Lower leg skin (tissue), 4 donors: ENCODE results near the gene SAMHD1. TPM values are rescaled to one million over a fixed set of nuclear protein-coding genes. Genes with fewer than 3 reads are reported as not detected.

ENCODE experiments used
- DNase-seq, 2 donors: peaks; one replicate each; pipeline ENCODE4 v3.0.0-alpha.2; 2019; ENCODE audit warnings: low spot score in 2 of 2
- H3K4me3 ChIP-seq: fragments of 200-600 bp; sonication (generic); 2 replicates; pipeline ENCODE4 v1.5.1; 2017; ENCODE audit warnings: mild to moderate bottlenecking, low read depth; ENCODE audit not compliant: poor library complexity, severe bottlenecking
- CTCF ChIP-seq, 3 donors: fragments of 450-650 bp; IDR thresholded peaks; one replicate each; pipeline ENCODE4 v1.5.1; 2016; ENCODE audit warnings: antibody characterized with exemption in 3 of 3, mild to moderate bottlenecking in 3 of 3, moderate library complexity in 2 of 3
- POLR2A ChIP-seq, 2 donors: fragments of 450-650 bp; IDR thresholded peaks; one replicate each; pipeline ENCODE4 v1.6.1; 2016 to 2017; ENCODE audit warnings: antibody characterized with exemption in 2 of 2, mild to moderate bottlenecking in 1 of 2, moderate library complexity in 1 of 2
- WGBS, 2 donors: methylation state at CpG; one replicate each; pipeline ENCODE4 v1.1.5; 2018; 5-methylcytosine and 5-hydroxymethylcytosine counted together
- intact Hi-C: fragments of 100-400 bp; cut with DNase I; formaldehyde crosslinking; loops from one replicate; pipeline ENCODE4 v1.15.0; 2023; ENCODE audit warnings: low total_unique reads
- total RNA-seq, 4 donors: library from RNA; depleted of rRNA; stranded (reverse); fragments of >200 nt; gene quantifications; one replicate each; pipeline ENCODE4 v1.1.0, GENCODE V29; 2016

The SAMHD1 gene
- total RNA-seq, 4 donors from 2014 or later = 29.4 to 109 (median 38.3) TPM

GRCh38 chr20:36860811-36861624 is 90.5 kb downstream of the SAMHD1 start:
- H3K4me3 ChIP-seq = no peak overlapping the region
- 70% methylated on average over 14 of the region's 14 CpGs for WGBS, 2 donors
- intact Hi-C loops = no loop called here
- DNase-seq = no peak
- no peak for TF ChIP-seq POLR2A (IDR thresholded peaks at IDR 0.05)

- intact Hi-C loops = no loop called here
- no peak overlapping the region for H3K4me3 ChIP-seq
- no peak for TF ChIP-seq CTCF (IDR thresholded peaks at IDR 0.05)
- no peak for TF ChIP-seq POLR2A (IDR thresholded peaks at IDR 0.05)
- WGBS, 2 donors = 58 to 69% methylated on average over 5 of the region's 5 CpGs
- no peak for DNase-seq
These were observed 91.2 kb downstream of the SAMHD1 start for GRCh38 chr20:36860339-36860738.

- intact Hi-C loops = no loop called here
- WGBS, 2 donors = 70 to 72% methylated on average over 6 of the region's 6 CpGs
- DNase-seq = no peak
- H3K4me3 ChIP-seq = no peak overlapping the region
- no peak for TF ChIP-seq CTCF (IDR thresholded peaks at IDR 0.05)
- no peak for TF ChIP-seq POLR2A (IDR thresholded peaks at IDR 0.05)
These were observed 91.7 kb downstream of the SAMHD1 start for GRCh38 chr20:36859700-36860330.

- WGBS, 2 donors = 81 to 84% methylated on average over 4 of the region's 4 CpGs
- no peak overlapping the region for H3K4me3 ChIP-seq
- DNase-seq = no peak
- intact Hi-C loops = no loop called here
- TF ChIP-seq CTCF (IDR thresholded peaks at IDR 0.05) = no peak
- TF ChIP-seq POLR2A (IDR thresholded peaks at IDR 0.05) = no peak
These were observed 92.3 kb downstream of the SAMHD1 start for GRCh38 chr20:36859282-36859555.

GRCh38 chr20:36856691-36857635 is 94.5 kb downstream of the SAMHD1 start:
- 53 to 55% methylated on average over 17 of the region's 17 CpGs for WGBS, 2 donors
- no peak overlapping the region for H3K4me3 ChIP-seq
- DNase-seq = no peak
- intact Hi-C loops = no loop called here
- TF ChIP-seq POLR2A (IDR thresholded peaks at IDR 0.05) (no peak), CTCF (IDR thresholded peaks at IDR 0.05) (no peak)

- 55 to 57% methylated on average over 2 to 3 of the region's 3 CpGs for WGBS, 2 donors
- intact Hi-C loops = no loop called here
- no peak overlapping the region for H3K4me3 ChIP-seq
- TF ChIP-seq POLR2A (IDR thresholded peaks at IDR 0.05) (no peak), CTCF (IDR thresholded peaks at IDR 0.05) (no peak)
- no peak for DNase-seq
These were observed 95.3 kb downstream of the SAMHD1 start for GRCh38 chr20:36856195-36856594.
